Stimulated activated memory B cell treated with anti-CD40 and anti-IgM and Interleukin-4, amounts not matched to agents 10 μg/mL and 1 μg/mL and 100 μg/mL, for 72 hours (primary cell): Measurements from ENCODE around the gene ARIH1.
"Not testable (repeated sequence)": the region's sequence is repeated elsewhere in the genome, so short reads cannot be mapped to it uniquely, and the experiment has no call there.

Experiments used
- ATAC-seq: fragments of 150-1000 bp; cut with Tn5 transposase; 2 replicates; pipeline ENCODE4 v1.10.0; 2021
- H3K27ac Mint-ChIP-seq: one replicate; pipeline ENCODE4 v1.8.0; 2022; ENCODE audit warnings: mild to moderate bottlenecking, mixed read lengths
- H3K27me3 Mint-ChIP-seq: one replicate; pipeline ENCODE4 v1.8.0; 2022; ENCODE audit warnings: mixed read lengths
- H3K36me3 Mint-ChIP-seq: one replicate; pipeline ENCODE4 v1.8.0; 2022; ENCODE audit warnings: mixed read lengths
- H3K4me1 Mint-ChIP-seq: one replicate; pipeline ENCODE4 v1.8.0; 2022; ENCODE audit warnings: mixed read lengths
- H3K4me3 Mint-ChIP-seq: one replicate; pipeline ENCODE4 v1.8.0; 2022; ENCODE audit warnings: mild to moderate bottlenecking, moderate library complexity, mixed read lengths
- H3K9me3 Mint-ChIP-seq: one replicate; pipeline ENCODE4 v1.8.0; 2022; ENCODE audit warnings: mixed read lengths

ARIH1 gene

GRCh38 chr15:72592097-72592496, 118.0 kb downstream of the ARIH1 start:
- Mint-ChIP-seq H3K4me3 (no peak overlapping the region), H3K36me3 (peaks cover 6% of the 10 kb centered on the region), H3K27ac (no peak overlapping the region), H3K4me1 (no peaks in the 10 kb centered on the region), H3K9me3 (no peaks in the 10 kb centered on the region), H3K27me3 (no peaks in the 10 kb centered on the region)
- ATAC-seq = no peak

- Mint-ChIP-seq H3K36me3 (no peaks in the 10 kb centered on the region), H3K27ac (no peak overlapping the region), H3K4me1 (no peaks in the 10 kb centered on the region), H3K4me3 (no peak overlapping the region), H3K27me3 (no peaks in the 10 kb centered on the region), H3K9me3 (no peaks in the 10 kb centered on the region)
- no peak for ATAC-seq
These were observed 118.5 kb downstream of the ARIH1 start for GRCh38 chr15:72592676-72593075.

- Mint-ChIP-seq H3K27me3 (no peaks in the 10 kb centered on the region), H3K36me3 (no peaks in the 10 kb centered on the region), H3K4me3 (no peak overlapping the region), H3K4me1 (no peaks in the 10 kb centered on the region), H3K9me3 (no peaks in the 10 kb centered on the region), H3K27ac (no peak overlapping the region)
- ATAC-seq = no peak
These were observed 119.7 kb downstream of the ARIH1 start for GRCh38 chr15:72593838-72594237.

- Mint-ChIP-seq H3K27me3 (no peaks in the 10 kb centered on the region), H3K27ac (no peak overlapping the region), H3K9me3 (no peaks in the 10 kb centered on the region), H3K36me3 (no peaks in the 10 kb centered on the region), H3K4me1 (no peaks in the 10 kb centered on the region), H3K4me3 (no peak overlapping the region)
- ATAC-seq = no peak
These were observed 125.8 kb downstream of the ARIH1 start for GRCh38 chr15:72599855-72600464.

GRCh38 chr15:72604794-72605193, 130.7 kb downstream of the ARIH1 start:
- Mint-ChIP-seq H3K4me1 (no peaks in the 10 kb centered on the region), H3K36me3 (peaks cover 33% of the 10 kb centered on the region), H3K27me3 (no peaks in the 10 kb centered on the region), H3K4me3 (no peak overlapping the region), H3K9me3 (no peaks in the 10 kb centered on the region), H3K27ac (no peak overlapping the region)
- no peak for ATAC-seq

- H3K27me3 Mint-ChIP-seq, H3K27ac Mint-ChIP-seq, ATAC-seq, H3K9me3 Mint-ChIP-seq, H3K4me3 Mint-ChIP-seq, H3K4me1 Mint-ChIP-seq: not testable (repeated sequence)
- H3K36me3 Mint-ChIP-seq = peaks cover 33% of the 10 kb centered on the region
These were observed 134.0 kb downstream of the ARIH1 start for GRCh38 chr15:72608084-72608483.

GRCh38 chr15:72609862-72610261, 135.7 kb downstream of the ARIH1 start:
- Mint-ChIP-seq H3K4me1 (no peaks in the 10 kb centered on the region), H3K4me3 (no peak overlapping the region), H3K27ac (no peak overlapping the region), H3K27me3 (no peaks in the 10 kb centered on the region), H3K36me3 (peaks cover 33% of the 10 kb centered on the region), H3K9me3 (no peaks in the 10 kb centered on the region)
- ATAC-seq = no peak

- ATAC-seq, H3K27ac Mint-ChIP-seq, H3K27me3 Mint-ChIP-seq, H3K4me3 Mint-ChIP-seq, H3K4me1 Mint-ChIP-seq, H3K9me3 Mint-ChIP-seq: not testable (repeated sequence)
- H3K36me3 Mint-ChIP-seq = peaks cover 23% of the 10 kb centered on the region
These were observed 138.2 kb downstream of the ARIH1 start for GRCh38 chr15:72612324-72612723.

- no peaks in the 10 kb centered on the region for H3K27me3 Mint-ChIP-seq
- H3K9me3 Mint-ChIP-seq = no peaks in the 10 kb centered on the region
- H3K27ac Mint-ChIP-seq = no peak overlapping the region
- H3K4me3 Mint-ChIP-seq = no peak overlapping the region
- ATAC-seq = no peak
- no peaks in the 10 kb centered on the region for H3K36me3 Mint-ChIP-seq
- H3K4me1 Mint-ChIP-seq = no peaks in the 10 kb centered on the region
These were observed 140.8 kb downstream of the ARIH1 start for GRCh38 chr15:72614810-72615532.

- H3K9me3 Mint-ChIP-seq, H3K27me3 Mint-ChIP-seq, H3K4me3 Mint-ChIP-seq, H3K4me1 Mint-ChIP-seq, H3K27ac Mint-ChIP-seq, ATAC-seq, H3K36me3 Mint-ChIP-seq: not testable (repeated sequence)
These were observed 141.6 kb downstream of the ARIH1 start for GRCh38 chr15:72615533-72616233.

- Mint-ChIP-seq H3K27me3 (no peaks in the 10 kb centered on the region), H3K9me3 (no peaks in the 10 kb centered on the region), H3K4me3 (no peak overlapping the region), H3K4me1 (no peaks in the 10 kb centered on the region), H3K36me3 (no peaks in the 10 kb centered on the region), H3K27ac (no peak overlapping the region)
- ATAC-seq = no peak
These were observed 142.5 kb downstream of the ARIH1 start for GRCh38 chr15:72616491-72617210.

- not testable (repeated sequence) for ATAC-seq, H3K4me3 Mint-ChIP-seq, H3K27me3 Mint-ChIP-seq, H3K36me3 Mint-ChIP-seq, H3K4me1 Mint-ChIP-seq, H3K9me3 Mint-ChIP-seq, H3K27ac Mint-ChIP-seq
These were observed 149.7 kb downstream of the ARIH1 start for GRCh38 chr15:72623854-72624253.

GRCh38 chr15:72626153-72626552, 152.0 kb downstream of the ARIH1 start:
- not testable (repeated sequence) for H3K4me1 Mint-ChIP-seq, ATAC-seq, H3K27me3 Mint-ChIP-seq, H3K36me3 Mint-ChIP-seq, H3K27ac Mint-ChIP-seq, H3K9me3 Mint-ChIP-seq, H3K4me3 Mint-ChIP-seq

- not testable (repeated sequence) for ATAC-seq, H3K27ac Mint-ChIP-seq, H3K27me3 Mint-ChIP-seq, H3K36me3 Mint-ChIP-seq, H3K4me3 Mint-ChIP-seq, H3K9me3 Mint-ChIP-seq, H3K4me1 Mint-ChIP-seq
These were observed 154.3 kb downstream of the ARIH1 start for GRCh38 chr15:72628249-72629067.

GRCh38 chr15:72629068-72629570, 155.0 kb downstream of the ARIH1 start:
- not testable (repeated sequence) for H3K27me3 Mint-ChIP-seq, H3K4me3 Mint-ChIP-seq, H3K4me1 Mint-ChIP-seq, ATAC-seq, H3K36me3 Mint-ChIP-seq, H3K27ac Mint-ChIP-seq, H3K9me3 Mint-ChIP-seq
